ENCODE data around the gene UGT8.

The UGT8 gene

GRCh38 chr4:114698231-114698630 is 99.6 kb downstream of the UGT8 start:
- H3K4me3 Mint-ChIP-seq, result no peak overlapping the region
- H3K36me3 Mint-ChIP-seq (ENCODE audit: low read depth), result no peaks in the 10 kb centered on the region
- TF ChIP-seq CTCF (IDR thresholded peaks at IDR 0.05), result no peak
- H3K4me1 Mint-ChIP-seq, result peaks cover 5% of the 10 kb centered on the region
- H3K27ac Mint-ChIP-seq, result no peak overlapping the region
- no peak for DNase-seq
- H3K9me3 Mint-ChIP-seq, result no peaks in the 10 kb centered on the region
- no peaks in the 10 kb centered on the region for H3K27me3 Mint-ChIP-seq (ENCODE audit: low read depth, poor library complexity)

- H3K27ac Mint-ChIP-seq, result no peak overlapping the region
- no peak overlapping the region for H3K4me3 Mint-ChIP-seq
- no peaks in the 10 kb centered on the region for H3K27me3 Mint-ChIP-seq (ENCODE audit: low read depth, poor library complexity)
- H3K4me1 Mint-ChIP-seq, result peaks cover 5% of the 10 kb centered on the region
- DNase-seq, result no peak
- no peaks in the 10 kb centered on the region for H3K9me3 Mint-ChIP-seq
- TF ChIP-seq CTCF (IDR thresholded peaks at IDR 0.05), result no peak
- H3K36me3 Mint-ChIP-seq (ENCODE audit: low read depth), result no peaks in the 10 kb centered on the region
These were observed 102.9 kb downstream of the UGT8 start for GRCh38 chr4:114701491-114701890.

DNA sequence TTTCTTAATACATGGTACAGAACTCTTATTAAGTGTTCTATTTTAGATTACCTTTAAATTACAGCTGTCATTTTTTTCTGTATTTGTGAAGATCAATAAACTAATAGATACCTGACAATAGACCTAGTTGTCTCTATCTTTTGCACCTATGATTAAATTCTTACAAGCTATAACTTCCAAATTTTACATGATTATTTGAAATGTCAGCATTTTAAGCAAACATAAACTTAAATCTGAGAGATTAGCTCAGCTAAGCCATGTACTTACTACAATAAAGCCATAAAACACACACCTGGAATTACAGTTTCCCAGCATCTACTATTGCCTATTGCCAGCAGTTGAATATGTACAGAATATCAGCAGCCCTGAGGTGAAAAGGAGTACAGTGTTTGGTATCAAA is 118.8 kb downstream of the UGT8 start:
- H3K4me3 Mint-ChIP-seq, result no peak overlapping the region
- no peak for DNase-seq
- TF ChIP-seq CTCF (IDR thresholded peaks at IDR 0.05), result no peak
- no peaks in the 10 kb centered on the region for H3K4me1 Mint-ChIP-seq
- no peaks in the 10 kb centered on the region for H3K36me3 Mint-ChIP-seq (ENCODE audit: low read depth)
- no peak overlapping the region for H3K27ac Mint-ChIP-seq
- peaks cover 3% of the 10 kb centered on the region for H3K27me3 Mint-ChIP-seq (ENCODE audit: low read depth, poor library complexity)
- H3K9me3 Mint-ChIP-seq, result no peaks in the 10 kb centered on the region

DNA sequence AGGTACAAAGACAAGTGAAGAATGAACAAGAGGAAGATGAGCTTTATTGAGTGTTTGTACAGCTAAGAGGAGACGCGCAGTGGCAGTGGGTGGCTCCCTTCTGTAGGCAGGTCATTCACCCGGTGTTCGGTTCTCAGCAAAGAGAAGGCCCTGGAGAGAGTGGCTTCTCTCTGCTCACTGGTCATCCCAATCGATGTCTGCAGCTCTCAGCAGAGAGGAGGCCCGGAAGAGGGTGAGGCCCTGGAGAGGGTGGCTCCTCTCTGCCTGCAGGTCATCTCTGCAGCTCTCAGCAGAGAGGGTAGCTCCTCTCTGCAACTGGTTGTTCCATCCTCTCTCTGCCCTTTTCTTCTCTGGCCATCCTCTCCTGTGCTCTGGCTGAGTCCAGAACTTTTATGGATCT is 126.5 kb downstream of the UGT8 start:
- Mint-ChIP-seq H3K27ac (no peak overlapping the region), H3K36me3 (ENCODE audit: low read depth) (no peaks in the 10 kb centered on the region), H3K9me3 (no peaks in the 10 kb centered on the region), H3K4me1 (peaks cover 5% of the 10 kb centered on the region), H3K4me3 (no peak overlapping the region), H3K27me3 (ENCODE audit: low read depth, poor library complexity) (no peaks in the 10 kb centered on the region)
- DNase-seq, result no peak
- no peak for TF ChIP-seq CTCF (IDR thresholded peaks at IDR 0.05)

GRCh38 chr4:114727461-114727860 is 128.9 kb downstream of the UGT8 start:
- no peak overlapping the region for H3K4me3 Mint-ChIP-seq
- H3K4me1 Mint-ChIP-seq, result peaks cover 5% of the 10 kb centered on the region
- no peak for DNase-seq
- no peak overlapping the region for H3K27ac Mint-ChIP-seq
- H3K9me3 Mint-ChIP-seq, result no peaks in the 10 kb centered on the region
- H3K27me3 Mint-ChIP-seq (ENCODE audit: low read depth, poor library complexity), result no peaks in the 10 kb centered on the region
- no peak for TF ChIP-seq CTCF (IDR thresholded peaks at IDR 0.05)
- H3K36me3 Mint-ChIP-seq (ENCODE audit: low read depth), result no peaks in the 10 kb centered on the region

All from nephron progenitor cell (in vitro differentiated cells).